ENCODE data around the gene PDE4C.

GRCh38 chr19:18194554-18195238, 31.5 kb downstream of the PDE4C start:
- TF ChIP-seq POLR2A (IDR thresholded peaks at IDR 0.05) (no peak), CTCF (IDR thresholded peaks at IDR 0.05 in 8 of 11, conservative IDR thresholded peaks at IDR 0.05 in 3 of 11) (no peak), POLR2AphosphoS5 (IDR thresholded peaks at IDR 0.05) (peak; percentile 11 to 35 (median 24))
